Right cardiac atrium (tissue), 5 donors: ENCODE measurements around the gene CLEC2B. TPM values are rescaled to one million over a fixed set of nuclear protein-coding genes. Genes with fewer than 3 reads are reported as not detected.

ENCODE experiments used
- ATAC-seq, 2 donors: fragments of 200-7000 bp; cut with Tn5 transposase; one replicate each; pipeline versions ENCODE4 v1.8.0 to v1.9.1; 2020; ENCODE audit warnings: moderate library complexity in 2 of 2, mild to moderate bottlenecking in 1 of 2
- DNase-seq, 3 donors: peaks; one replicate each; pipeline ENCODE4 v3.0.0-alpha.2; 2020
- H3K27ac ChIP-seq: one replicate; pipeline ENCODE4 v1.5.1; 2013; ENCODE audit warnings: mild to moderate bottlenecking, low read length, control low read depth, moderate library complexity
- H3K27me3 ChIP-seq: one replicate; pipeline ENCODE4 v1.6.1; 2013; ENCODE audit not compliant: control insufficient read depth, insufficient read depth
- H3K4me1 ChIP-seq: one replicate; pipeline ENCODE4 v1.6.1; 2013; ENCODE audit warnings: low read length; ENCODE audit not compliant: control insufficient read depth, insufficient read depth
- H3K4me3 ChIP-seq: one replicate; pipeline ENCODE4 v1.5.1; 2013; ENCODE audit warnings: low read length, control low read depth
- H3K9me3 ChIP-seq: one replicate; pipeline ENCODE4 v1.6.1; 2013; ENCODE audit warnings: low read length; ENCODE audit not compliant: control insufficient read depth
- WGBS: extraction: QIAGEN DNeasy Blood & Tissue Kit; methylation state at CpG from one replicate; pipeline ENCODE4 v1.1.7; 2013; 5-methylcytosine and 5-hydroxymethylcytosine counted together
- intact Hi-C, 4 donors: fragments of 100-400 bp; cut with DNase I; formaldehyde crosslinking; loops; one replicate each; pipeline versions ENCODE4 v1.11.0 to v1.14.0; 2022 to 2023
- polyA plus RNA-seq: library from polyadenylated mRNA; stranded (reverse); fragments of 200-250 nt; gene quantifications from one replicate; pipeline ENCODE4 v1.2.3, GENCODE V29; 2013
- total RNA-seq, 4 donors: library from RNA; stranded (reverse); fragmentation: NEBNext Ultra II Directional; extraction: Animal tissue kit (Norgen Biotek cat#: 25700); gene quantifications; one replicate each; pipeline ENCODE4 v1.2.1, GENCODE V29; 2021
- donor health status: healthy with polysubstance abuse.
- donor health status: DM: no; HTN: yes; CAD: no.
- donor health status: DM: no; HTN: no; CAD: no.
- donor health status: DM: no; HTN: yes; CAD: no; lungs with severe emphysema.
- donor health status: DM: yes; HTN: yes; CAD: no.

The CLEC2B gene
- total and polyA plus RNA-seq, 5 donors: 3.7 to 7.2 (median 5.0) TPM

GRCh38 chr12:9806714-9807113 is 62.4 kb downstream of the CLEC2B start:
- no peak overlapping the region for H3K27ac ChIP-seq
- no peaks in the 10 kb centered on the region for H3K27me3 ChIP-seq
- H3K9me3 ChIP-seq: no peaks in the 10 kb centered on the region
- H3K4me1 ChIP-seq: no peaks in the 10 kb centered on the region
- H3K4me3 ChIP-seq: no peak overlapping the region
- no peak for DNase-seq
- no peak for ATAC-seq
- 80% methylated on average over 4 of the region's 4 CpGs for whole genome bisulfite sequencing
- intact Hi-C loops: no loop called here

GRCh38 chr12:9805883-9806282 is 63.3 kb downstream of the CLEC2B start:
- H3K27me3 ChIP-seq: no peaks in the 10 kb centered on the region
- no peak for ATAC-seq
- intact Hi-C loops: no loop called here
- no peak overlapping the region for H3K27ac ChIP-seq
- 95% methylated on average over 2 of the region's 2 CpGs for WGBS
- H3K4me1 ChIP-seq: no peaks in the 10 kb centered on the region
- no peak for DNase-seq
- no peak overlapping the region for H3K4me3 ChIP-seq
- no peaks in the 10 kb centered on the region for H3K9me3 ChIP-seq

Other genes starting within 250 kb of the CLEC2B start
- gene CLEC2D, start 199.6 kb downstream of the CLEC2B start, total RNA-seq: 10 to 100 TPM in 3 of 4 donors, 1 to 10 TPM in 1; 9.6 to 17.8 (median 12.9) TPM
- gene CLEC2D, start 199.6 kb downstream of the CLEC2B start, polyA plus RNA-seq: 3.1 TPM
- 1 to 10 TPM in 1 of 4 donors, under 1 TPM in 1, not detected in 2; 0.60 to 1.2 TPM for gene CLECL1, start 136.3 kb downstream of the CLEC2B start, total RNA-seq
- 0.14 TPM for gene CLECL1, start 136.3 kb downstream of the CLEC2B start, polyA plus RNA-seq
- 1 to 10 TPM in 3 of 4 donors, under 1 TPM in 1; 0.48 to 1.9 (median 1.5) TPM for gene CD69, start 108.5 kb downstream of the CLEC2B start, total RNA-seq
- gene CD69, start 108.5 kb downstream of the CLEC2B start, polyA plus RNA-seq: 0.68 TPM
- 1 to 10 TPM in 1 of 4 donors, under 1 TPM in 3; 0.28 to 1.6 (median 0.62) TPM for gene KLRF1, start 41.9 kb downstream of the CLEC2B start, total RNA-seq
- gene KLRF1, start 41.9 kb downstream of the CLEC2B start, polyA plus RNA-seq: 0.32 TPM
- gene KLRF2, start 12.1 kb upstream of the CLEC2B start, total RNA-seq: not detected
- gene KLRF2, start 12.1 kb upstream of the CLEC2B start, polyA plus RNA-seq: not detected
- not detected for gene CLEC2A, start 63.0 kb upstream of the CLEC2B start, total RNA-seq
- not detected for gene CLEC2A, start 63.0 kb upstream of the CLEC2B start, polyA plus RNA-seq
- 10 to 100 TPM in 1 of 4 donors, 1 to 10 TPM in 3; 1.4 to 15.9 (median 2.3) TPM for gene CLEC12A, start 102.1 kb upstream of the CLEC2B start, total RNA-seq
- gene CLEC12A, start 102.1 kb upstream of the CLEC2B start, polyA plus RNA-seq: 0.38 TPM
- not detected for gene CLEC1B, start 129.8 kb upstream of the CLEC2B start, total RNA-seq
- not detected for gene CLEC1B, start 129.8 kb upstream of the CLEC2B start, polyA plus RNA-seq
- under 1 TPM in 1 of 4 donors, not detected in 3; 0.44 TPM for gene CLEC12B, start 141.3 kb upstream of the CLEC2B start, total RNA-seq
- not detected for gene CLEC12B, start 141.3 kb upstream of the CLEC2B start, polyA plus RNA-seq
- under 1 TPM in 1 of 4 donors, not detected in 3; 0.26 TPM for gene CLEC9A, start 161.3 kb upstream of the CLEC2B start, total RNA-seq
- not detected for gene CLEC9A, start 161.3 kb upstream of the CLEC2B start, polyA plus RNA-seq
- gene CLEC1A, start 229.6 kb upstream of the CLEC2B start, total RNA-seq: 1 to 10 TPM; 3.2 to 4.1 (median 3.3) TPM
- 3.5 TPM for gene CLEC1A, start 229.6 kb upstream of the CLEC2B start, polyA plus RNA-seq